Stimulated activated naive CD4-positive, alpha-beta T cell treated with Interleukin-2 at 50 U/mL for 16 hours (primary cell): ENCODE results near the gene SAMD1.

Experiments
- DNase-seq: peaks from one replicate; lab custom pipeline; 2025; lab: John Stamatoyannopoulos, UW

The SAMD1 gene

DNA sequence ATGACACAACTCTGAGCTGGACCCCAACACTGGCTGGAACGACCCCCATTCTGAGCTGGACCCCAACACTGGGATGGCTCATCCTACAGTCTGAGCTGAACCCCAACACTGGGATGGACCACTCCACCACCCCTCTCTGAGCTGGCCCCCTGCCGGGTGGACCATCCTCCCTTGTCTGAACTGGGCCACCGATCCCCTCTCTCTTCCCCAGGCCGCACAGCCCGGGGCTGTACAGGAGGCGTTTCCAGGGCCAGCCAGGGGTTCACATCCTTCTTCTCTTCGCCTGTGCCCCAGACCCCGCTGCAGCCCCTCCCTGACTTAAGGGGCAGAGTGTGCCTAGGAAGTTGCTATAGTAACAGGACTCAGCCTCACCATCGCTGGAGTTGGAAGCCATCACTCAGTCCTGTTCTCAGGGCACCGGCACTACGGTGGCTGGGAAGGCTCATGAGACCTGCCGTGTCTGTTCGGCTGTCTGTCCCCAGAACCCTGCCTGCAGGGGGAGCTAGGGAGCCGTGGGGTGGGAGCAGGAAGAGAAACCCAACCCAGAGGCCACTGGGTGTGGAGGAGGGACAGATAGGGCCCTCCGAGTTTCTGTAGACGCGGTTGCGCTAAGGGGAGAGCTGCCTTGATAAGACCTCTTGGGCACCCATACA is 23.3 kb upstream of the SAMD1 start:
- DNase-seq, result peak; percentile 17

DNA sequence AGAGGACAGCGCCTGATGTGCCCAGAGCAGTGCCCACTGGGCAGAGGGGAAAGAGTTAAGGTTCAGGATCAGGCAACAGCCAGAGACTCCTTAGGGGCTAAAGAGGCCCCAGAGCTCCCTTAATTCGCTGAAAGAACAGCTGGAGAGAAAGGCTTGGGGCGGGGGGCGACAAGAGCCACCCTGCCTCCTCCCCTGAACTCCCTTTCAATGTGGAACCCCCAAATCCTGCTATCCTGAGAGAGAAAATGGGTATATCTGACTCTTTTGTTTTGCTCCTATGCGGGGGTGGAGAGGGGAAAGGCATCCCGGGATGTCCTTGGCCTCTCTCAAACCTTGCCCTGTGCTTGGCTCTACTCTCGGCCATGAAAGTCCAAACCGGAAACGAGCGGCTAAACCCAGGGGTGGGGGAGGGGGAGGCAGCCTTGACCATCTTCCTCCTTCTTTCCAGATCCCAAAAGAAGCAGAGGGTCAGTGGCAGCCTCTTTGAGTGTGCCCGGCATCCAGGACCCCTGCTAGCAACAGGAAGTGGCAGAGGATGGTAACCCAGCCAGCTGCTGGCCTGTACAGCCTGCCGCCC is 22.3 kb upstream of the SAMD1 start:
- DNase-seq, result no peak

DNA sequence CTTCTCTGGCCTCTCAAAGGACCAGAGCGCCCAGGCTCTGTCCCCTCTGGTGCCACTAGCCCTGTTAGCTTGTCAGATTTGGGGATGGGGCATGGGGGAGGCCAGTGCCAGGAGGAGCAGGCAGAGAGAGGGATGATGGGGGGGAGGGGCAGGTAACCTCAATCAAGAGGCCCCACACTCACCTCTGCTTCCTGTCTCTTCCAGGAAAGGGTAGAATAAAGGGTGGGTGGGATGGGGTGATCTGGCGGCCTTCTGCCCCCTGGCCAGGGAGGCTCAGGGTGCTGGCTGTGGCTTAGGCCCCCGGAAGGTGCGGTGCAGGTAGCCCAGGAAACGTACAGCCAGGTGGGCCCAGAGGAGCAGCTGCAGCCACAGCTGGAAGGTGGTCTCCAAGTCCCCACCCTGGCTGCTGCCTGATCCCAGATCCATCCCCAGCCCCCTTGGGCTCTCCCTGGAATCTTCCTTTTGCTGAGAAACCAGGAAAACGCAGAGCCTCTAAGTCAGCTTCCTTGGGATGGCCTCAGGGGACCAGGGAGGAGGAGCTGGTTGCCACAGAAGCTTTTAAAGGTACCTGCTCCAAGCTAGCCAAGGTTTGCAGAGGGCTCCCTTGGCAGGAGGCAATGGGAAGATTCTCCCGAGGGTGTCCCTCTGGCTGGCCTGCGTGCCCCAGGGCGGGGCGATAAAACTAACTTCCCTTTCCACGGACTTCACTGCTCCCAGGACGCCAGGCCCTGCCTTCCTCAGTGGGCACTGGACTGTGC is 21.7 kb upstream of the SAMD1 start:
- no peak for DNase-seq

DNA sequence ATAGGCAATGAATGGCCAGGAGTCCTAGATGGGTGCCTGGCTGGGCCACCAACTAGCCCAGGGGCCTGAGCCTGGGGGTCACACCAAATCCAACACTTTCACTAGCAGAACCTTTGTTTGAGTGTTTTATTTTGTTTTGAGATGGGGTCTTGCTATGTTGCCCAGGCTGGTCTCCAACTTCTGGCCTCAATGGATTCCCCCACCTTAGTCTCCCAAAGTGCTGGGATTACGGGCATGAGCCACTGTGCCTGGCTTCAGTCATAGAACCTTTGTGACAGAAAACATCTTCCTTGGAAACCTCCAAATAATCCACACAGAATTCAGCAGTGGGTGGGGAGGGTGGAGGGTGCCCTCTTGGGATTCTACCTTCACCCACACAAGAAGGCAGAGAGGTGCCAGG is 20.9 kb upstream of the SAMD1 start:
- DNase-seq, result no peak

DNA sequence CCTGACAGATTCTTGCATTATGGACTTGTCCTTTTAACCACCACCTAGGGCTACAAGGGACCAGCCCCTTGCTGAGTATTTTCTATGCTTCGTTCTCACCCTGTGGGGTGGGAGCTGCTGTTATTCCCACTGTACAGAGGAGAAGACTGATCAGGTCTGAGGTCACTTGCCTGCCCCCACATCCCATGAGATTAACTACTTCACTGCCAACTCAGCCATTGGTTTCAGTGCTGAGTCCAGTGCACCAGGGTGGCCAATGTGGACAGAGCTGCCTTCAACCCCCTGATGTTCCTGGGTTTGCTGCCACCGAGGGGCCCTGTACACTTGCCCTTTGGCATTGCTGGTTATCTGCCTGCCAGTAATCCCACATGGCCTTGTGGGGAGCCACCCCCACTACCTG is 20.1 kb upstream of the SAMD1 start:
- DNase-seq, result no peak

DNA sequence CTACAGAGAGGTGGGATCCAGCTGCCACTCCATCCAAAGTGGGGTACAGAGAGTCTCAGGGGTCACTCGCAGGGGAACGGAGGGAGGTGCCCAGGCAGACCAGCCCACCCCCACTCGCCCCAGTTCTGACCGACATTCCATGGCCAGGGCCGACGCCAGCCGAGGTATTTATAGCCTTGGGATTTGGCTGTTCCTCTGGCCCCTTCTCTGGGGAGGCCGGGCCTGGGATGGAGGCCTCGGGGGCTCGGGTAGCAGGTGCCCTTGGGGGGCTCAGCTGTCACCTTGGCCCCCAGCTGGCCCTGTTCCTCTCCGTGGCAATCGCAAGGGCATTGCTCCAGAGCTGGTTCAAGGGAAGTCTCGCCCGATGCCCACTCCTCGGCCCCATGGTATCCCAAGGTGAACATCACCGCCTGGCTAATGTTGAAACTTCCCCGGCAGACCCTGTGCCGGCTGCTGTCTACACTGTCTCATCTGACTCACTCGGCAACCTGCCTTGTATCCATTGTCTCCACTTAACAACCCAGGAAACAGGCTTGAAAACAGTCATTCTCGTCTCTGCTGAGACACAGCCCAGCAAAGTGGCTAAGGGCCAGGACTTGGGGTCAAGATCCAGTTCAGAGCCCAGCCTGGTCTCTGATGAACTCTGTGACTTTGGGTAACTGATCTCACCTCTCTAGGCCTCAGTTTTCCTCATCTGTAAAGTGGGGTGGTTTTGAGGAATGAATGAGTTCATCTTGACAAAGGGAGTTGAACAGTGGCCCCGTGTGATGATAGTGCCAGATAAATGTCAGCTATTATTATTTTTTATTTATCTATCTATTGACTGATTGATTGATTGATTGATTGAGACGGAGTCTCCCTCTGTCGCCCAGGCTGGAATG is 17.3 kb upstream of the SAMD1 start:
- no peak for DNase-seq

DNA sequence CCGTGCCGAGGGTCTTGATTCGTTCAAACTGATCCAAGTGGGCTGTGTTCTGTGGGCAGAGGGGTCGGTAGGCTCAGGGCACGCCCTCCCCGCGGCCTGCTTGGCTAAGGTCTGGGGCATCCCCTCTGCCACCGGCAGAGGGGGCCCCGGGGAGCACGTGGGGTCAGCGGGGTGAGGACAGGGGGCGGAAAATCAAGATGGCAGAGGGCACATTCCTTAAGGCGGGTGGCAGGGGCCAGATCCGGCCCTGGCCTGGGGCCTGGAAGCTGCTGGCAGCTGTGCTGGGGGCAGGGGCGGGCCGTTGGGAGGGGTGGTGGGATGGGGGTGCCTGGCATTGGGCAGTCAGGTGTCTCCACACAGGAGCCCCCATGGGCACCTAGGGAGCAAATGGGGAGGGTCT is 16.3 kb upstream of the SAMD1 start:
- DNase-seq, result no peak

DNA sequence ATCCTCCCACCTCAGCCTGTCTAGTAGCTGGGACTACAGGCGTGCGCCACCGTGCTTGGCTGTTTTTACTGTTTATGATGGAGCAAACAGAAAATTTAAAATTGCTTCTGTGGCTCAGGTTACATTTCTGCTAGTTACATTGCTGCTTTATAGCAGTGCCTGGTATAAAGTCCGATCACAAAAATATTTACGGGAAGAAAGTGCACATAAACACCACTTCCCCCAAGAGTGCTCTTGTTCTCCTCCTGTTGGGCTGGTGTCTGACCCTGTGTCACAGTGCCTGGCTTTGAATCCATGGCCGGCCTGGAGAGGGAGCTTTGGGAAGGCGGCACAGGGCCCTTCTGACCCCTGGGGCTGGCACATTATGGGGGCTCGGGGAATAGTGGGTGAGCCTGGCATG is 15.1 kb upstream of the SAMD1 start:
- DNase-seq, result no peak

DNA sequence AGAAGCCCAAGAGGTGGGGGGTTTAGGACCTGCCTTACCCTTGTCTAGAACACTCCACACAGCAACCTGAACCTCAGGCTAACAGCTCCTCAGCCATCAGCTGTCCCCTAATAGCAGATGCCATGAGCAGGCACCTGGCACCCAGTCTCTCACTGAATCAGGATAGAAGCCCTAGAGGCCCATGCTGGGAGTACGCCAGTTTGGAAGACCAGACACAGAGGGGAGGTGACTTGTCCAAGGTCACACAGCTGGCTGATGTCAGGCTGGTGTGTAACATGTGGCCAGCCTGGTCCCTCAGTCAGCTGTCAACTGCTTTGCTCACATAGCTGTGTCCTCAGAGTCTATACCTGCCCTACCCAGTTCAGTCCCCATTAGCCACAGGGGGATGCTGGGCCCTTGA is 12.8 kb upstream of the SAMD1 start:
- DNase-seq, result no peak

DNA sequence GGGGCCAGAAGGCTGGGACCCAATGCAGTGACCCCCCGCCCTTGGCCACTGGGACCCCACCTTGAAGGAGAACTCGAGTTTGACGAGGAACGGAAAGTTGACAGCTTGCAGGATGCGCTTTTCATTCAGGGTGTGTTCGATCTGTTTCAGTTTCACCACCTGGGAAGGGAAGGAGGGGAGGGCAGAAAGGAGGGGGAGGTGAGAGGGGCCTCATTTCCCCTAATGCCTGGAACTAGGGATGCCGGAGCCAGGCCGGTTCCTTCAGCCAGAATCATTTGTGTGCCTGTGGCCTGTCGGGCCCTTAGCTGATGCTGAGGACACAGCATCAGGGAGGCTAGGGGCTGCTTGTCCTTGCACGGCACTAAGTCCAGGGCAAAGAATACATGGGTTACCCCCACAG is 12.2 kb upstream of the SAMD1 start:
- DNase-seq, result no peak

DNA sequence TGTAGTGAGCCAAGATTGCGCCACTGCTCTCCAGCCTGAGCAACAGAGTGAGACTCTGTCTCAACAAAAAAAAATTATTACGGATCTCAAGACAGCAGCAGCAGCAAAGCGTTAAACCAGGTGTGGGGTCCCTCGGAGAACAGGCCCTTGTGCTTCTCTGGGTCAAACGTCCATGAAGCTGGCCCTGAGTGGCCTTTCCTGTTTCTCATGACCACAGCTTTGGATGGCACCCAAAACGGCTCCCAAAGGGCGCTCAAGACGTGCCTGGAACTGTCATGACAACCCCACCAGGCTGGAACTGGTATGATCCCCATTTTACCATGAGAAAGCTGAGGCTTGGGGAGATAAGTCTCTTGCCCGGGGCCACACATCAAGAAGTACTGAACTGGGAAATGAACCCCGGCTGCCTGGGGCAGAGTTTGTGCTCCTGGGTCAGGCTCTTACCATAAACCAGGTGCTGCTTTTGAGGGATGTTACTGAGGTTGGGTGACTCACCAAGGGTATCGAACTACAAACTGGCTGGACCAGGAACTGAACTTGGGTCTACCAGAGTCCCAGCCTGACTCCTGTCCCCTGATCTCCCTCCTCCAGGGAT is 11.6 kb upstream of the SAMD1 start:
- no peak for DNase-seq

DNA sequence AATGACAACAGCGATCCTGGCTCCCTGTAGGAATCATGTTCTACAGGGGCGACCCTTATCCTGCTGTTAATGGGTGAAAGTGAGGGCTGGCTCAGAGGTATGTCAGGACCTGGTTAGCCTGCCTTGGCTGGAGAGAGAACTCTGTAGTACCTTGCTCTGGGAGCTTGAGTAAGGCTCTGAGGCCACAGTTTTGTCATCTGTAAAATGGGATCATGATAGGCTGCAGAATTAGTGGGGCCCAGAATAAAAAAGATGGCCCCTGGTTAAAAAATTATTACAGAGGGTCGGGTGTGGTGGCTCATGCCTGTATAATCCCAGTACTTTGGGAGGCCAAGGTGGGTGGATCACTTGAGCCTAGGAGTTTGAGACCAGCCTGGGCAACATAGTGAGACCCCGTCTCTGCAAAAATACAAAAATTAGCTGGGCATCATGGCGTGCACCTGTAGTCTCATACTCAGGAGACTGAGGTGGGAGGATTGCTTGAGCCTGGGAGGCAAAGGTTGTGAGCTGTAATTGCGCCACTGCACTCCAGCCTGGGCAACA is 10.5 kb upstream of the SAMD1 start:
- DNase-seq, result no peak

DNA sequence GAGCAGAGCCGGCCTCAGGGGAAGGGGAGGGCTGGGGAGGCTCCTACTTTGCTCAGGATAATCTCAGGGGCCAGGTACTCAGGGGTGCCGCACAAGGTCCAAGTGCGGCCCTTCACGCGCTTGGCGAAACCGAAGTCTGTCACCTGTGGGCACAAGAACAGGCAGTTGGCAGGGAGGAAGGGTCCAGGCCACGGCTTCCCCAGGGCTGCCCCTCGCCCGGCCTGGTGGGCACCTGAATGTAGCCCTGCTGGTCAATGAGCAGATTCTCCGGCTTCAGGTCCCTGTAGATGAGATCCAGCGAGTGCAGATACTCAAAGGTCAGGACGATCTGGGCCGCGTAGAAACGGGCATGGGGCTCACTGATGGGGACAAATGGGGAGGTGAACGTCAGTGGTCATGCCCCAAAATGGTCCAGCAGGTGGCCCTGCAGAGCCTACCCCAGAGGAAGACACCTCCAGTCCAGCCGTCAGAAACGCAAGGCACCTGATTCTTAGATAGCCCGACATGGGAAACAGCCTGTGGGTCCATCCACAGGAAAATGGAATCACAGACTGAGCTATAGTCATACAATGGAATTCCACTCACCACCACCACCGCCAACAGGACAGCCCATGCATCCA is 7.1 kb upstream of the SAMD1 start:
- DNase-seq, result no peak

DNA sequence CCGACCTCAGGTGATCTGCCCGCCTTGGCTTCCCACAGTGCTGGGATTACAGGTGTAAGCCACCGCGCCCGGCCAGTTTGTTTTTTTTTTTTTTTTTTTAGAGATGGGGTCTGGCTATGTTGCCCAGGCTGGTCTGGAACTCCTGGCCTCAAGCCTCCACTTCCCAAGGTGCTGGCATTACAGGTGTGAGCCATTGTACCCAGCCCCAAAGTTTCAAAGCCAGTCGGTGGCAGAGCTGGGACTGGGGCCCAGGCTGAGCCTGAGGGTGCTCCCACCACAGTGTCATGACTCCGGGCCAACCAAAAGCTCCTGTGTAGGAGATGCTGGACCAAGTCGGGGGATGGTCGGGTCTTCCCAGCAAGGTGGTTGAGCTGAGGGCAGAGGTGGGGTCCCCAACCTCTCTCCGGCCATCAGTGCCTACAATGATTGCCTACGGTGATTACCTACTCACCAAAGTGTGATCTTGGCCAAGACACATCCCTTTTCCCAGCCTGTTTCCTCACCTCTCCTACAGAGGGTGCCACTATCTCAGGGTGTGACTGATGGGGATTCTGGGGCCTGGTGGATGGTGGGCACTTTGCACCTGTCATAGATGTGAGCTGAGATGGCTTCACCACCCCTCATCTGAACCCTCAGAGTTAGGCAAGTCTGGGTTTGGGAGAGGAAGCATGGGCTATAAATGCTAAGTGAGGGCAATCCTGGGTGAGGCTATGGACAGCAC is 5.9 kb upstream of the SAMD1 start:
- no peak for DNase-seq

DNA sequence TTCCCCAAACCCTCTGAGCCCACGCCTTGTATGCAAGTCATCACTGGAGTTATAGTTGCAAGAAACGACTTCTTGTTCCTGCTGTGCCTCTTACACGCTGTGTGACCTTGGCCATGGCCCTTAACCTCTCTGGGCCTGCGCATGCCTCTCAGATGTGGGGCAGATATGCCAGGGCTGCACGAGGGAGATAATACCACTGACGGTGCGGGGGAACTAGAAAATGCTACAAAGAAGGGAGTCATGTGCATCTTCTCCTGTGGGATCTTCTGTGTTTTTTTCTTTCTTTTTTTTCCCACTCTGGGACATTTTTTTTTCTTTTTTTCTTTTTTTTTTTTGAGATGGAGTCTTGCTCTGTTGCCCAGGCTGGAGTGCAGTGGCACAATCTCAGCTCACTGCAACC is 4.3 kb upstream of the SAMD1 start:
- DNase-seq, result no peak

DNA sequence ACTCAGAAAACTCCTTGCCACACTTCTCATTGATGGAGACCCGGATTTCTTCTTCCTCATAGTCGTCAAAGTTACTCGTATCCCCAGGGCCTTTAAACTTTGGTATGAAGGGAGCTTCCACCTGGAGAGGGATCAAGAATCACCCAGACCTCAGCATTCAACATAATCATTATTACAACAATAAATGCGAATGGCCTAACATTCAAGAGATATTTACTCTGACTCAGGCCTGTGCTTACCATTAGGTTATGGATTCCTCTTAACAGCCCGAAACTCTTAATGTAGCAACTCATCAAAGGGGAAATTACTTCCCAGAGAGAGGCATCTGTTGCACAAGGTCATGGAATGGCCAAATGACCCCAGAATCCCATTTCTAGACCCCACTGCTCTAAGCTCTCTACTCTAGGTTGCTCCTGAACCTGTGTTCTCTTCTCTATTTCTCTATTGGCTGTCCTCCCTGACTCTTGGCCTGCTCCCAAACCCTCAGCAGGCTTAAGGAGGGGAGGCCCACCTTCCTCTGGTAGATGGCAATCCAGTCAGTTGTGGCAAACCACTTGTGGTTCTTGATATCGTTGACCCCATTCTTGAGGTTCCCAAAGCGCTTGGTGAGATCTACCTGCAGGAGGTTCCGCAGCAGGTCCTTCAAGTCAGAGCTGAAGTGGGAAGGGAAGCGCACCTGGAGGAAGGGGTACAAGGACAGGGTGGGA is 2.7 kb upstream of the SAMD1 start:
- no peak for DNase-seq

DNA sequence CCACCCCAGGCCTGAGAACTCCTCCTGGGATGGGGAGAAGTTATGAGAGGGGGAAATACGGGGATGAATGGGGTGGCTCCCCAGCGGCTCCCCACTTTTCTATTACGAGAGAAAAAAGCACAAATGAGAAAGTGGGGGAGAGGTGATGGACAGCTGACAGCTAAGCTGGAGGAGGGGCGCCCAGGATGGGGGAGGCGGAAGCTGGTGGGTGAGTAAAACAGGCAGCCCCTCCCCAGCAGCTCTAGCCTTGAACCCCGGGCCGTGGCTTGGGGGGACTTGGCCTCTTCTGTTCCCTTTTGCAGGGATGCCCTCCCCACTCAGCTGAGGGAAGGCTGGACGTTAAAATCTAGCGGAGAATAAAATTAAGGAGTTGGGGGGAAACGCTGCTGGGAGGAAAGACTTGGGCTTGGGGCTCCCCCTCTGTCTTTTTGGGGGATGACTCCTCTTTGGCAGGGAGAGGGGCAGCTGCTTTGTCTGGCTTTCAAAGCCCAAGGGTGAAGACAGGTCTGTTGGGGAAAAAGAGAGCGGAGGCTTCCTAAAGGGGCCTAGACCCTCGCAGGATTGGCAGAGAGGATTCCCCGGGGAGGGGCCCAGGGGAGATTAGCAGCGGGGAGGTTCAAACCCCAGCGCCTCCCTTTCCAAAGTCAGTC is 1.4 kb upstream of the SAMD1 start:
- DNase-seq, result peak; percentile 43

DNA sequence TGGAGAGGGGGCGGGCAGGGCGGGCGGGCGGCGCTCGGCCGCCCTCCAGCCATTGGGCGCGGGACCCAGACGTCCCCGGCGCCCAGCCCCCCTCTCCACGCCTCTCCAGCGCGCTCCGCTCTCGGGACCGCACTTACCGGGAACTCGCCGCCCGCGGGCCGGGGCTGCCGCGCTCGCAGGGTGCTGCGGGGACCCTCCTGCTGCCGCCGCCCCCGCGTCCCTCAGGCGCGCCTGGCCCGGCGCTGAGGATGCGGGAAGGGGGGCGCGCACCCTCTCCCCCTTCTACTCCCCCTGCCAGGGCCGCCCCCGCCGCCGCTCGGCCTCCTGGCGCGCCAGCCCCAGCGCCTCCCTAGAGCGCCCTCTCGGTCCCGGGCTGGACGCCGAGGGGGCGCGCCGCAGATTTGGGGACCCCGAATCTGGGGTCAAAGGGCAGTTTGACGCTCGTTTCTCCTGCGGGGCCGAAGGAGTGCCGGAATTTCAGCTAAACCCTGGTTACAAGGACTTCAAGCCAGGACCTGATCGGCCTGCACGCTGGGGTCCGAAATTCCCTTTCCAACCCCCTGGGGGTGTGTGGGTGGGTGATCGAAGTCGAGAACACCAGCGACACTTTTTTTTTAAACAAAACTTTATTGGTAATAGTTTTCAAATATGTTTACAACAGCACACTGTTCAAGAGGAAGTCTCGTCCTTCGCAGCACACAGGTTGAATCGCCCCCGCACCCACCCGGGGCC is 696 bp upstream of the SAMD1 start:
- DNase-seq, result peak; percentile 62
